GM12892 (cell line): ENCODE results near the gene ZFHX3.

ENCODE experiments used
- POLR2A ChIP-seq: IDR thresholded peaks from 2 replicates; pipeline ENCODE4 v1.6.1; 2011; ENCODE audit warnings: low read depth, low read length, control low read depth
- TAF1 ChIP-seq: IDR thresholded peaks from 2 replicates; pipeline ENCODE4 v1.6.1; 2011; ENCODE audit warnings: low read depth, mild to moderate bottlenecking, control low read depth, low read length, borderline replicate concordance

DNA sequence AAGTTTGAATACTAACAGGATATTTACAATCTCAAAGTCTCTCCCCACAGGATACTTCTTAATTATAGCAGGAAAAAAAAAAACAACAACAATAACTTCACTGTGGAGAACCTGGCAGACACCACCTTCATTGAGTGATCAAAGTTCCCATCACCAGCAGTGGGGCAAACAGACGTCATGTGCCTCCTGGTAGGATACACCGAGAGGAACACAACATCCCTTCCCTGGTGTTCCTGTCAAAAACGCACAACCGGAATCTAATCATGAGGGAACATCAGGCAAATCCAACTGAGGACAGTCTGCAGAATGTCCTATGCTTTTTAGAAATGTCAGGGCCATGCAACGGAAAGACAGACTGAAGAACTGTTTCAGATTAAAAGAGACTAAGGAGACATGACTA is 80.0 kb downstream of the ZFHX3 start:
- TF ChIP-seq POLR2A: no peak
- TF ChIP-seq TAF1: no peak
